ENCODE data around the gene OLIG3. TPM values are rescaled to one million over a fixed set of nuclear protein-coding genes. Genes with fewer than 3 reads are reported as not detected.

Gene OLIG3
- total RNA-seq, 4 donors from 2014 or later: not detected

GRCh38 chr6:137491478-137491877 lies 2.7 kb downstream of the OLIG3 start:
- TF ChIP-seq POLR2A (IDR thresholded peaks at IDR 0.05): no peak
- TF ChIP-seq, protein P1, sequence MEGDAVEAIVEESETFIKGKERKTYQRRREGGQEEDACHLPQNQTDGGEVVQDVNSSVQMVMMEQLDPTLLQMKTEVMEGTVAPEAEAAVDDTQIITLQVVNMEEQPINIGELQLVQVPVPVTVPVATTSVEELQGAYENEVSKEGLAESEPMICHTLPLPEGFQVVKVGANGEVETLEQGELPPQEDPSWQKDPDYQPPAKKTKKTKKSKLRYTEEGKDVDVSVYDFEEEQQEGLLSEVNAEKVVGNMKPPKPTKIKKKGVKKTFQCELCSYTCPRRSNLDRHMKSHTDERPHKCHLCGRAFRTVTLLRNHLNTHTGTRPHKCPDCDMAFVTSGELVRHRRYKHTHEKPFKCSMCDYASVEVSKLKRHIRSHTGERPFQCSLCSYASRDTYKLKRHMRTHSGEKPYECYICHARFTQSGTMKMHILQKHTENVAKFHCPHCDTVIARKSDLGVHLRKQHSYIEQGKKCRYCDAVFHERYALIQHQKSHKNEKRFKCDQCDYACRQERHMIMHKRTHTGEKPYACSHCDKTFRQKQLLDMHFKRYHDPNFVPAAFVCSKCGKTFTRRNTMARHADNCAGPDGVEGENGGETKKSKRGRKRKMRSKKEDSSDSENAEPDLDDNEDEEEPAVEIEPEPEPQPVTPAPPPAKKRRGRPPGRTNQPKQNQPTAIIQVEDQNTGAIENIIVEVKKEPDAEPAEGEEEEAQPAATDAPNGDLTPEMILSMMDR (IDR thresholded peaks at IDR 0.05): no peak
- H3K27me3 ChIP-seq: peaks cover 22 to 100% (median 68%) of the 10 kb centered on the region in 4 donors
- no peak for DNase-seq
- 55 to 68% methylated on average over 6 of the region's 6 CpGs for WGBS, 2 donors
- no peak overlapping the region for H3K4me3 ChIP-seq
- H3K27ac ChIP-seq: no peak overlapping the region
- no peaks in the 10 kb centered on the region for H3K36me3 ChIP-seq
- intact Hi-C loops (cut with DNase I): no loop called here
- peaks cover 20 to 64% (median 20%) of the 10 kb centered on the region in 3 donors for H3K4me1 ChIP-seq
- no peaks in the 10 kb centered on the region for H3K9me3 ChIP-seq

DNA sequence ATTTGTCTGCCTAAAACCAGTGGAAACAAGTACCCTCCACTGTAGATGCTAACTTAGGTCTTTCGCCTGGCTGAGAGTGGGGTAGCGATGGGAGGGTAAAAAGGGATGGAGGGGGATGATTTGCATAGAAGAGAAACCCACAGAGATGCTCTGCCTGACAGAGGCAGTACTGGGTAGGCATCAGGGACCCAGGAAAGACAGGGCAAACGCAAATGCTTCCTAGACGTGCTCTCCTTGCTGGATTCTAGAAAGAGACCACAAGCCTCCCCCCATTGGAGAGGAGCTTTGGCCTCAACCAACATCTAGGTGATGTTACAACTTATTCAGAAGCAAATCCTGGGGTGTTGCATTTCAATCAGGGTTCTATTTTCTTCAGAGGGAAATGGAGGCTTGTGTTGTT lies 3.2 kb downstream of the OLIG3 start:
- Histone ChIP-seq H3K9me3 (no peaks in the 10 kb centered on the region), H3K27me3 (peaks cover 22 to 100% (median 66%) of the 10 kb centered on the region in 4 donors), H3K4me1 (peaks cover 20 to 59% (median 20%) of the 10 kb centered on the region in 3 donors), H3K36me3 (no peaks in the 10 kb centered on the region), H3K27ac (no peak overlapping the region), H3K4me3 (no peak overlapping the region)
- WGBS, 2 donors: 68 to 85% methylated on average over 2 to 3 of the region's 4 CpGs
- TF ChIP-seq, protein P1 (IDR thresholded peaks at IDR 0.05): no peak
- TF ChIP-seq POLR2A (IDR thresholded peaks at IDR 0.05): no peak
- no peak for DNase-seq
- intact Hi-C loops (cut with DNase I): no loop called here

DNA sequence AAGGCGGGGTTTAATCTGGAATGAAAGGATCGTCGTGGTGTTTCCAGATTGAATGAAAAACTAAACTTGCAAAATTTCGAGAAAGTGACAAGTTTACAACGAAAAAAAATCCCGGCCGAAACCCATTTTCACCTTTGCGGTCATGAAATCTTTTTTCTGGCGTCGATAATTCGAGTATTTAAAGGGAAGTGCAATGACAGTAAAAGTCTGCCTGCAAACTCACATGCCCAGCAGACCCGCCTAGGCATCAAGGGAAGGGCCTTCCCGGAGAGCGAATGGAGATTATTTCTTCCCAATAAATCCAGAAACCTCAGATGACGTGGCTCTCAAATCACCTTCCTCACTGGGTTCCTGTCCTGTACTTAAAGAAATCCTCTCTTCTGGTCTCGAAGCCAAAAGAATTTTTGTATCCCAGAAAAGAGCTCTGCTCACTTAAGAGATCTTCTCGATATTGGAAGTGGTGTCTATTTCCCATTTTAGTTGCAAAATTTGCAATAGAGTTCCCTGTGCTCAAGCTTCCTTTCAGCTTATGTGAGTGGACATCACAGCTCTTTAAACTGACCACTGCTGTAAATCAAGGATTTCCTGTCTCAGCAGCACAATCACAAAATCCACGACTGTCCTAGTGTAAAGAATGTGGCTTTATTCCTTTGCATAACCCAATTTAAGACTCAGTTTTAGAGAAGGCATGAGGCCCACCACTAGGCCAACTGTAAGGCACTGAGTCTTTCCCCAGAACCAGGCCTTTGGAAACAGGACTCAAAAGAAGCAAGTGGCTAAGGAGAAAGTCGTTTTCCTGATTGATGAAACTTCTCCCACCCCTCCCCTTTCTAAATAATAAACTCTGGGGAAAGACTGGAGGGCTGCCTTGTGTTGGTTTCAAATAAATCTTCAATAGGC lies 3.9 kb downstream of the OLIG3 start:
- peaks cover 20 to 52% (median 20%) of the 10 kb centered on the region in 3 donors for H3K4me1 ChIP-seq
- WGBS, 2 donors: 51 to 55% methylated on average over 19 of the region's 19 CpGs
- no peaks in the 10 kb centered on the region for H3K36me3 ChIP-seq
- DNase-seq: no peak
- no peak overlapping the region for H3K27ac ChIP-seq
- H3K4me3 ChIP-seq: no peak overlapping the region
- peaks cover 15 to 100% (median 59%) of the 10 kb centered on the region in 4 donors for H3K27me3 ChIP-seq
- TF ChIP-seq POLR2A (IDR thresholded peaks at IDR 0.05): no peak
- intact Hi-C loops (cut with DNase I): no loop called here
- no peaks in the 10 kb centered on the region for H3K9me3 ChIP-seq

DNA sequence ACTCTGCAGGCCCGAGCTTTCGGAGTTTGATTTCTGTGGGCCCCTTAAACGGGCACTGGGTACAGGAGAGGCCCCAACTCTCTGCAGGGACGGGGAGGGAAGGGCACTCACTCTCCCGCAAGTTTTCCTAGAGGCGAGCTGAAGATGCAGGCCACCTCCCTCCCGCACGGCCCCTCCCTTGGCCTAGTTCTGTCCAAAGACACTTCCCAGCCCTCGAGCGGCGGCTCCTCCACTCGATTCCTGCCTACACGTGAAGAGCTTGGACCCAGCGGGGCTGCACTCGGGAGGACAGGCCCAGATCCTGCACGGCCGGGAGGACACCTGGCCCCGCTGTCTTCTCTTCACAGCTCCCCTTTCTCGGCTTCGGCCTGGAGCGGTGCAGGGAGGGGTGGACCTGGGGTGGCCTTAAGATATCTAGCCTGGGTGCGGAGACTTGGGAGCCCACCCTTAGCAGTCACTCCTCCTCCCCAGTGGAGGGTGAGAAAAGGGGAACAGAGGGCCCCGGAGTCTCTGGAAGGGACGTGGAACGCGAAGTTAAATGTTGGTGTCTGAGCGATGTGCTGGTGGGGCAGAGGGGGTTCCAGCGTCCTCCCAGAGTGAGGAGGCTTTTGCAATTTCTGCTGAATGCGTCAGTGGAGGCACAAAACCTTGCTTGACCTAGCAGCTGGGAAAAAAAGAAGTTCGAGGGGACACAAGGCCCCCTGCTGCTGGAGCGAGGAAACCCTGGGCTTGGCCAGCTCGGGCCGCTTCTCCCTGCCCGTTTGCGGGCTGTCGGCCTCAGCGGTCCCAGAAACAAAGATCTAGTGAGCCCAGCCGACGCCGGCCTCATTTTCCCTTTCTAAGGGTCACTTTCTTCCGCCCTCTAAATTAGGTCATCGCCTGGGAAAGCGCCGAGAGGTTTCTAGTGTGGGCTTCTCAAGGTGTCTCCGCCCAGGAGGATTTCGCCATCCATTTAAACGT lies 4.9 kb downstream of the OLIG3 start:
- WGBS, 2 donors: 40 to 43% methylated on average over 25 to 37 of the region's 47 CpGs
- Histone ChIP-seq H3K27ac (no peak overlapping the region), H3K27me3 (peaks cover 8 to 100% (median 55%) of the 10 kb centered on the region in 4 donors), H3K9me3 (no peaks in the 10 kb centered on the region), H3K36me3 (no peaks in the 10 kb centered on the region), H3K4me3 (peak overlapping the region in 2 of 4 donors; percentile 4 to 23), H3K4me1 (peaks cover 20 to 42% (median 20%) of the 10 kb centered on the region in 3 donors)
- intact Hi-C loops (cut with DNase I): no loop called here
- DNase-seq: no peak
- TF ChIP-seq, protein P1 (IDR thresholded peaks at IDR 0.05): no peak
- TF ChIP-seq POLR2A (IDR thresholded peaks at IDR 0.05): no peak

DNA sequence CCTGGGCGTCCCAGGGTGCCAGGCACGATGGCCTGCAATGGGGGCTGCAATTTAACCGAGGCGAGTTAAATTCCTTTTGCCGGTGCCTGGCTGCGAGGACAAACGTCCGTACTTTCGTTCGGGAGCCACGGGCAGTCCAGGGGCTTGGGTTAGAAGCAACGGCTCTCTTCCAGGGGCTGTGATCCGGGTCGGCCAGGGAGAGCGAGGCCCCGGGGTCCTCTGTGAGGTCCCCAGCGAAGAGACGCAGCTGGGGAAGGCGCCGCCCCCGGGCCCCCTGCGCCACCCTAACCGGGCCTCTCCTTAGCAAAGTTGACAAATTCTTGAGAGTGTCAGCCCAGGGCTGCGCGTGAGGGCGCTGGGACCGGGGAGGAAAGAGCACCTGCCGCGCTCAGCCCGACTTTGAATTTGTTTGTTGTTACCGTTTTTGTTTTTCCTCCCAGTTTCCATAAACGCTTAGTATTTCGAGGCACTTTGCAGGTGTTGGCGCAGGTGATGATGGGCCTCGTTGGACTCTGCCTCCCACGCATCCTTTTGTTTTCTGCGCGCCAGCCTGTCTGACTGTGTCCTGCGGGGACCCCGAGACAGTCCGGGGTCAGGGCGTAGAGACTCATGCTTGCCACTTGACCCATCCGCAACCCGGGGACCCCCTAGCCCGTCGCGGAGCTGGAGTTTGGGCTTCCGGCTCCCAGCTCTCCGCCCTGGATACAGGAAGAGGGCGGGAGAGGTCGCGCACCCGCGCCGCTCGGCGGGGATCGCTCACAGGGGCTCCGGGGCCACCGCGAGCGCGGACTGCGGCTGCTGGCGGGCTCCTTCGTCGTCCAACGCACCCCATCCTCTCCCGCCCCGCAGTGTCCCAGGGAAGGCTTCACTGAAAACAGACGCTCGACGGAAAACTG lies 5.8 kb downstream of the OLIG3 start:
- Histone ChIP-seq H3K27me3 (peaks cover 8 to 100% (median 48%) of the 10 kb centered on the region in 4 donors), H3K36me3 (no peaks in the 10 kb centered on the region), H3K9me3 (no peaks in the 10 kb centered on the region), H3K4me1 (peaks cover 16 to 33% (median 17%) of the 10 kb centered on the region in 3 donors), H3K27ac (no peak overlapping the region), H3K4me3 (peak overlapping the region in 2 of 4 donors; percentile 4 to 23)
- TF ChIP-seq, protein P1 (IDR thresholded peaks at IDR 0.05): no peak
- no peak for TF ChIP-seq POLR2A (IDR thresholded peaks at IDR 0.05)
- intact Hi-C loops (cut with DNase I): no loop called here
- DNase-seq: no peak
- WGBS, 2 donors: 13 to 18% methylated on average over 11 to 17 of the region's 73 CpGs

Measured in esophagus squamous epithelium (tissue), 5 donors.